Measurements from ENCODE around the gene ANTKMT. TPM values are rescaled to one million over a fixed set of nuclear protein-coding genes. Genes with fewer than 3 reads are reported as not detected.

The ANTKMT gene
- total and polyA plus RNA-seq, 2 donors from 2014 or later: 44.1 to 70.4 TPM

- Histone ChIP-seq H3K27me3 (ENCODE audit: control insufficient read depth, insufficient read depth, low read length) (no peaks in the 10 kb centered on the region), H3K4me3 (ENCODE audit: low read length in 3 of 3) (no peak overlapping the region), H3K36me3 (ENCODE audit: control insufficient read depth in 2 of 3, insufficient read depth in 3 of 3, low read length in 3 of 3) (no peaks in the 10 kb centered on the region), H3K9ac (ENCODE audit: low read length in 3 of 3) (no peak overlapping the region), H3K4me1 (ENCODE audit: control insufficient read depth in 2 of 3, insufficient read depth in 2 of 3, low read depth in 1 of 3, low read length in 3 of 3) (no peaks in the 10 kb centered on the region), H3K27ac (ENCODE audit: low read depth in 2 of 2, low read length in 2 of 2) (no peak overlapping the region), H3K9me3 (ENCODE audit: control insufficient read depth in 2 of 3, insufficient read depth in 1 of 3, low read length in 3 of 3) (no peaks in the 10 kb centered on the region)
- FAIRE-seq: no peak
- intact Hi-C loops (cut with DNase I): no loop called here
- TF ChIP-seq CTCF (IDR thresholded peaks at IDR 0.05; ENCODE audit: borderline replicate concordance, extremely low read depth, insufficient read depth): no peak
- DNase-seq: peak in 2 of 5 donors; percentile 45 to 70
Measured at GRCh38 chr16:765488-765865, 44.5 kb downstream of the ANTKMT start.

GRCh38 chr16:766008-766819 is 45.3 kb downstream of the ANTKMT start:
- Histone ChIP-seq H3K4me1 (ENCODE audit: control insufficient read depth in 2 of 3, insufficient read depth in 2 of 3, low read depth in 1 of 3, low read length in 3 of 3) (no peaks in the 10 kb centered on the region), H3K27me3 (ENCODE audit: control insufficient read depth, insufficient read depth, low read length) (no peaks in the 10 kb centered on the region), H3K27ac (ENCODE audit: low read depth in 2 of 2, low read length in 2 of 2) (no peak overlapping the region), H3K9ac (ENCODE audit: low read length in 3 of 3) (no peak overlapping the region), H3K9me3 (ENCODE audit: control insufficient read depth in 2 of 3, insufficient read depth in 1 of 3, low read length in 3 of 3) (no peaks in the 10 kb centered on the region), H3K36me3 (ENCODE audit: control insufficient read depth in 2 of 3, insufficient read depth in 3 of 3, low read length in 3 of 3) (no peaks in the 10 kb centered on the region), H3K4me3 (ENCODE audit: low read length in 3 of 3) (no peak overlapping the region)
- no peak for TF ChIP-seq CTCF (IDR thresholded peaks at IDR 0.05; ENCODE audit: borderline replicate concordance, extremely low read depth, insufficient read depth)
- intact Hi-C loops (cut with DNase I): no loop called here
- DNase-seq (no peak), FAIRE-seq (no peak)

- Histone ChIP-seq H3K4me3 (ENCODE audit: low read length in 3 of 3) (no peak overlapping the region), H3K36me3 (ENCODE audit: control insufficient read depth in 2 of 3, insufficient read depth in 3 of 3, low read length in 3 of 3) (no peaks in the 10 kb centered on the region), H3K9me3 (ENCODE audit: control insufficient read depth in 2 of 3, insufficient read depth in 1 of 3, low read length in 3 of 3) (no peaks in the 10 kb centered on the region), H3K27ac (ENCODE audit: low read depth in 2 of 2, low read length in 2 of 2) (no peak overlapping the region), H3K9ac (ENCODE audit: low read length in 3 of 3) (no peak overlapping the region), H3K27me3 (ENCODE audit: control insufficient read depth, insufficient read depth, low read length) (no peaks in the 10 kb centered on the region), H3K4me1 (ENCODE audit: control insufficient read depth in 2 of 3, insufficient read depth in 2 of 3, low read depth in 1 of 3, low read length in 3 of 3) (no peaks in the 10 kb centered on the region)
- no peak for FAIRE-seq
- intact Hi-C loops (cut with DNase I): no loop called here
- DNase-seq: peak in 2 of 5 donors; percentile 63 to 69
- no peak for TF ChIP-seq CTCF (IDR thresholded peaks at IDR 0.05; ENCODE audit: borderline replicate concordance, extremely low read depth, insufficient read depth)
Measured at GRCh38 chr16:766820-767640, 46.1 kb downstream of the ANTKMT start.

Data from kidney (tissue), 14 donors.